Measurements from ENCODE around the gene CCDC14.

CCDC14 gene

GRCh38 chr3:123961508-123961856 is 453 bp upstream of the CCDC14 start:
- no peak for DNase-seq

- DNase-seq: no peak
These were observed 7.3 kb downstream of the CCDC14 start for GRCh38 chr3:123953735-123954134.

- DNase-seq: no peak
These were observed 8.0 kb downstream of the CCDC14 start for GRCh38 chr3:123952844-123953520.

- no peak for DNase-seq
These were observed 9.2 kb downstream of the CCDC14 start for GRCh38 chr3:123951522-123952447.

- DNase-seq: no peak
These were observed 11.4 kb downstream of the CCDC14 start for GRCh38 chr3:123949641-123950040.

- no peak for DNase-seq
These were observed 12.6 kb downstream of the CCDC14 start for GRCh38 chr3:123948449-123948848.

- no peak for DNase-seq
These were observed 13.5 kb downstream of the CCDC14 start for GRCh38 chr3:123947482-123947881.

GRCh38 chr3:123941542-123941941 is 19.5 kb downstream of the CCDC14 start:
- DNase-seq: no peak

- no peak for DNase-seq
These were observed 19.9 kb downstream of the CCDC14 start for GRCh38 chr3:123941121-123941520.

- no peak for DNase-seq
These were observed 21.3 kb downstream of the CCDC14 start for GRCh38 chr3:123939706-123940105.

GRCh38 chr3:123936400-123936799 is 24.6 kb downstream of the CCDC14 start:
- no peak for DNase-seq

- no peak for DNase-seq
These were observed 25.2 kb downstream of the CCDC14 start for GRCh38 chr3:123935830-123936229.

GRCh38 chr3:123934250-123934649 is 26.8 kb downstream of the CCDC14 start:
- DNase-seq: no peak

GRCh38 chr3:123930445-123930844 is 30.6 kb downstream of the CCDC14 start:
- DNase-seq: no peak

- no peak for DNase-seq
These were observed 31.7 kb downstream of the CCDC14 start for GRCh38 chr3:123929325-123929724.

- DNase-seq: no peak
These were observed 34.6 kb downstream of the CCDC14 start for GRCh38 chr3:123926396-123926795.

GRCh38 chr3:123920868-123921267 is 40.2 kb downstream of the CCDC14 start:
- DNase-seq: no peak

- DNase-seq: no peak
These were observed 40.6 kb downstream of the CCDC14 start for GRCh38 chr3:123920383-123920782.

GRCh38 chr3:123919353-123919752 is 41.7 kb downstream of the CCDC14 start:
- no peak for DNase-seq

- no peak for DNase-seq
These were observed 46.2 kb downstream of the CCDC14 start for GRCh38 chr3:123914829-123915228.

- DNase-seq: no peak
These were observed 51.2 kb downstream of the CCDC14 start for GRCh38 chr3:123909785-123910184.

GRCh38 chr3:123907720-123908119 is 53.3 kb downstream of the CCDC14 start:
- no peak for DNase-seq

GRCh38 chr3:123899300-123899865 is 61.6 kb downstream of the CCDC14 start:
- DNase-seq: no peak

GRCh38 chr3:123893012-123893411 is 68.0 kb downstream of the CCDC14 start:
- DNase-seq: no peak
